ENCODE data around the gene KRTAP5-4.

Gene KRTAP5-4

DNA sequence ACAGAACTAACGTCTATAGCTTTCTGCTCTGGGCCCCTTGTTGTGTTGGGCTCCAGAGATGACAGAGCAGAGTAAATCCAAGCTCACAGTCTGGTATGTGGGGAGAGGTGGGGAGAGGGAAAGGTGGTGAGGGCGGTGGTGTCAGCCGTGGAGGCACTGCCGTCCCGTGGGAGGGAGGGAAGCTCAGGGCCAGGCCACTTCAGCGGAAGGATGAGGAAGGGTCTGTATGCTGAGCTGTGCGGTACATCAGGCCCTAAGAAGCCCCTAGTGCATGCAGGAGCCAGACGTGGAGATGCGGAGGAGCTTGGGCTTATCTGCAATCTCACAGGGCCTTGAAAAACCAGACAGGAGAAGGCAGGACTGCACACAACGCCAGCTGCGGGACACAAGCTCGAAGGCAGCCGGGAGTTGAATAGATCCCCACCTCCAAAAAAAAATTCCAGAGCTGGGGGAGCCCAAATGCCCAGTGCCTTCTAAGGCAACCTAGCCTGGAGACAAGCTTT lies 9.2 kb upstream of the KRTAP5-4 start:
- DNase-seq (ENCODE audit: low read depth): no peak
- TF ChIP-seq, protein P1, sequence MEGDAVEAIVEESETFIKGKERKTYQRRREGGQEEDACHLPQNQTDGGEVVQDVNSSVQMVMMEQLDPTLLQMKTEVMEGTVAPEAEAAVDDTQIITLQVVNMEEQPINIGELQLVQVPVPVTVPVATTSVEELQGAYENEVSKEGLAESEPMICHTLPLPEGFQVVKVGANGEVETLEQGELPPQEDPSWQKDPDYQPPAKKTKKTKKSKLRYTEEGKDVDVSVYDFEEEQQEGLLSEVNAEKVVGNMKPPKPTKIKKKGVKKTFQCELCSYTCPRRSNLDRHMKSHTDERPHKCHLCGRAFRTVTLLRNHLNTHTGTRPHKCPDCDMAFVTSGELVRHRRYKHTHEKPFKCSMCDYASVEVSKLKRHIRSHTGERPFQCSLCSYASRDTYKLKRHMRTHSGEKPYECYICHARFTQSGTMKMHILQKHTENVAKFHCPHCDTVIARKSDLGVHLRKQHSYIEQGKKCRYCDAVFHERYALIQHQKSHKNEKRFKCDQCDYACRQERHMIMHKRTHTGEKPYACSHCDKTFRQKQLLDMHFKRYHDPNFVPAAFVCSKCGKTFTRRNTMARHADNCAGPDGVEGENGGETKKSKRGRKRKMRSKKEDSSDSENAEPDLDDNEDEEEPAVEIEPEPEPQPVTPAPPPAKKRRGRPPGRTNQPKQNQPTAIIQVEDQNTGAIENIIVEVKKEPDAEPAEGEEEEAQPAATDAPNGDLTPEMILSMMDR (conservative IDR thresholded peaks at IDR 0.05; ENCODE audit: low read depth, low read length): no peak

DNA sequence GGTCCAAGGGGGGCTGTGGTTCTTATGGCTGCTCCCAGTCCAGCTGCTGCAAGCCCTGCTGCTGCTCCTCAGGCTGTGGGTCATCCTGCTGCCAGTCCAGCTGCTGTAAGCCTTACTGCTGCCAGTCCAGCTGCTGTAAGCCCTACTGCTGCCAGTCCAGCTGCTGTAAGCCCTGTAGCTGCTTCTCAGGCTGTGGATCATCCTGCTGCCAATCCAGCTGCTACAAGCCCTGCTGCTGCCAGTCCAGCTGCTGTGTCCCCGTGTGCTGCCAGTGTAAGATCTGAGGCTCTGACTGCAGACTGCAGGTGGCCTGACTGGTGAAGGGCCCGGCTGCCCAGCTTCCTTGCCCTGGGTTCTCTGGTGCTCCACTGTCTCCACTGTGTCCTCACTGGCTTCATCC lies 8.3 kb upstream of the KRTAP5-4 start:
- H3K4me3 ChIP-seq (ENCODE audit: low read length): no peak overlapping the region
- no peak for DNase-seq (ENCODE audit: low read depth)
- TF ChIP-seq, protein P1 (conservative IDR thresholded peaks at IDR 0.05; ENCODE audit: low read depth, low read length): no peak

More for the DNA sequence above, 9.2 kb upstream of the KRTAP5-4 start:
- H3K4me3 ChIP-seq (ENCODE audit: low read length): no peak overlapping the region

DNA sequence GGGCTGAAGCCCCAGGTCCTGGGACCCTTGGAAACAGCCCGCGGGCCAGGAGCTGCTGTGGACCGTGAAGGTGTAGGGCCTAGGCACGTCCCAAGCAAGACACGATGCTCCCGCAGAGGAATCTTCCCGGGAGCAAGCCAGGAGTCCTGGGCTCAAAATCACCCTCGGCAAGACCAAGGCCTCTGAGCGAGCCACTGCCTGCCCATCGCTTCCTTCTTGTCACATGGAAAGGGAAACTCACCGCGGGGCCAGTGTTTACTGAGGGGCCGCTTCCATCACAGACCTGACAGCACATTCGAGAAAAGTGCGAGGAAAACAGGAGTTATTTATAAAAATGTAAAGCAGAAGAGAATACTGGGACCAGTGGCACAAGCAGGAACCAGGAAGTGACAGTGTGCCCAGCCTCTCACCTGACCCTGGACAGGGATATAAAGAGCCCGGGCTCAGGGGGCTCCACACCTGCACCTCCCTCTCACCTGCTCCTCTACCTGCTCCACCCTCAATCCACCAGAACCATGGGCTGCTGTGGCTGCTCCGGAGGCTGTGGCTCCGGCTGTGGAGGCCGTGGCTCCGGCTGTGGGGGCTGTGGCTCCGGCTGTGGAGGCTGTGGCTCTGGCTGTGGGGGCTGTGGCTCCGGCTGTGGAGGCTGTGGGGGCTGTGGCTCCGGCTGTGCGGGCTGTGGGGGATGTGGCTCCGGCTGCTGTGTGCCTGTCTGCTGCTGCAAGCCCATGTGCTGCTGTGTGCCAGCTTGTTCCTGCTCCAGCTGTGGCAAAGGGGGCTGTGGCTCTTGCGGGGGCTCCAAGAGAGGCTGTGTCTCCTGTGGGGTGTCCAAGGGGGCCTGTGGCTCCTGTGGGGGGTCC lies 7.6 kb upstream of the KRTAP5-4 start, which contains the start of gene KRTAP5-5:
Gene KRTAP5-5 (plus strand): TSS at position 450 of the 860 bp plus-strand sequence. CDS start 66 bp downstream, at position 516.
- no peak for DNase-seq (ENCODE audit: low read depth)
- no peak within 1 kb of the TSS for H3K4me3 ChIP-seq (ENCODE audit: low read length)
- TF ChIP-seq, protein P1 (conservative IDR thresholded peaks at IDR 0.05; ENCODE audit: low read depth, low read length): no peak

DNA sequence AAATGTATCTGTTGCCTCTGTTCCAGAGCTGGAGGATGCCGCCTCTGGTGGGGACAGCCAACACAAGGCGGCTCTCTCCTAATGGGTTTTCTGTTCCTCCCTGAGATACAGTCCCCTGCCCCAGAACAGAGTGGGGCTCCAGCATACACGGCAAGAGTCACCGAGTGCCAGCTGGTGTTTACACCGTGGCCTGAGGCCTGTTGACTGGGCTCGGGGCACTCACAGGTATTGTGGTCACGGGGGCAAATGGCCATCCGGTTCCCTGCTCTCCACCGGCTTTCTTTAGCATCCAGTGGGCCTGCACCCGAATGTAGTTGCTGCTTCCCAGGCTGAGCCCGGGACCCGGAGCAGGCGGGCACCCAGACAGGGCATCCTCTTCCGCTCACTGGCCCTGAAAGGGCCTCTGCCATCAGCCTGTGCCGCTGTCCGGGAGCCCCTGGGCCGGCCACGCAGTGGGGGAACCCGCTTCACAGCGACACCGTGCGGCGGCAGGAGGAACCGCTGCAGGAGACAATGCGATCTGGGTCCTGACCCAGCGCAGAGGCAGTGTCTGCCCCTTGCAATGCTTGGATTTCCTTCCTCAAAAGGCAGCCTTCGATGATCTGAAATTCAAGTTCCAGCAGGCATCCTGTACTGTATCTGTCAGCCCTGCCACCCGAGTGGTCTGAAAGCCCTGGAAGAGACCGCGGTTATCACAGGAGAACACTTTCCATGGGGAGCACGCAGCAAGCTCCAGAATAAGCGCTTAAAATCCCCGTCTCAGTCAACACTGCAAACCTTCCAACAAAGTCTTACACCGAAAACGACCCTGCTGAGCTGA lies 6.8 kb upstream of the KRTAP5-4 start:
- TF ChIP-seq, protein P1 (conservative IDR thresholded peaks at IDR 0.05; ENCODE audit: low read depth, low read length): peak; percentile 95
- no peak overlapping the region for H3K4me3 ChIP-seq (ENCODE audit: low read length)
- no peak for DNase-seq (ENCODE audit: low read depth)

DNA sequence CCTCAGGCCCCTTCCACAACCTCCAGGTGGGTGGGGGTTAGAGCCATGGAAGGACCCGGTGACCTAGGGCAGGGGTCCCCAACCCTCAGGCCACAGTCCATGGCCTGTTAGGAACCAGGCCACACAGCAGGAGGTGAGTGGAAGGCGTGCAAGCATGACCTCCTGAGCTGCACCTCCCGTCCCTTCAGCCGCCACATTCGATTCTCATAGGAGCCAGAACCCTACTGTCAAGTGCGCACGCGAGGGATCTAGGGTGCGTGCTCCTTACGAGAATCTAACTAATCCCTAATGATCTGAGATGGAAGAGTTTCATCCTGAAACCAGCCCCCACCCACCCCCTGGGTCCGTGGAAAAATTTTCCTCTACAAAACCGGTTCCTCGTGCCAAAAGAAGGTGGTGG lies 3.6 kb upstream of the KRTAP5-4 start:
- H3K4me3 ChIP-seq (ENCODE audit: low read length): no peak overlapping the region
- TF ChIP-seq, protein P1 (conservative IDR thresholded peaks at IDR 0.05; ENCODE audit: low read depth, low read length): no peak
- no peak for DNase-seq (ENCODE audit: low read depth)

DNA sequence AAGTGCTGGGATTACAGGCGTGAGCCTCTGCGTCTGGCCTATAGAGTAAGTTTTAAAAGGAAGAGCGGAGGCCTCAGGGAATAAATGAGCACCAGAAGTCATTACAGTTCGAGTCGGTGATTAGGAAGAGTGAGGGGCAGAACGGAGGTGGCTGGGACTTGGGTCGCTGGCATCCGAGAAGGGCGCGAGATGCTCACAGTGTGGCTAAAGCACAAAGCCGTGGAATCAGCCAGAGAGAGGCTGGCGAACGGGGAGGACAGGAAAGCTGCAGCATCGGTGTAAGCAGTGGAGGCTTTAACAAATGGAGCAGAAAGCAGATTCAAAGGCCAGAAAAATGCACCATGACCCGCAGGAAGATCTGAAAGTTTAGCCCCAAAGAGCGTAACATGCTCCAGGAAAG lies 2.7 kb upstream of the KRTAP5-4 start:
- TF ChIP-seq, protein P1 (conservative IDR thresholded peaks at IDR 0.05; ENCODE audit: low read depth, low read length): no peak
- DNase-seq (ENCODE audit: low read depth): no peak
- no peak overlapping the region for H3K4me3 ChIP-seq (ENCODE audit: low read length)
